OCI-LY3 (cell line): Measurements from ENCODE around the gene PRKACB.

Experiments
- H2AFZ ChIP-seq: fragments of 200-600, 300-600 bp; shearing (Covaris generic); 2 replicates; pipeline ENCODE4 v1.6.0; 2014; ENCODE audit warnings: antibody characterized with exemption, low read depth, low read length
- H3K27ac ChIP-seq: fragments of 200-600, 300-600 bp; sonication (generic); 2 replicates; pipeline ENCODE4 v1.5.1; 2014; ENCODE audit warnings: mild to moderate bottlenecking, low read length, moderate library complexity, mixed read lengths
- H3K27me3 ChIP-seq: fragments of 200-600, 300-600 bp; sonication (generic); 2 replicates; pipeline ENCODE4 v1.6.1; 2014; ENCODE audit warnings: low read depth, low read length, mixed read lengths
- H3K36me3 ChIP-seq: fragments of 200-600, 300-600 bp; sonication (generic); replicated peaks from 2 replicates; pipeline ENCODE3; 2014; ENCODE audit warnings: low read depth, low read length, mixed read lengths
- H3K4me1 ChIP-seq: fragments of 300-600, 200-600 bp; sonication (generic); 2 replicates; pipeline ENCODE4 v1.6.1; 2014; ENCODE audit warnings: low read length, mixed read lengths
- H3K4me2 ChIP-seq: fragments of 200-600, 300-600 bp; sonication (generic); 2 replicates; pipeline ENCODE4 v1.6.1; 2014; ENCODE audit warnings: low read length, mixed read lengths
- H3K4me3 ChIP-seq: fragments of 300-600, 200-600 bp; sonication (generic); 2 replicates; pipeline ENCODE4 v1.5.1; 2014; ENCODE audit warnings: antibody characterized with exemption, mild to moderate bottlenecking, low read length, moderate library complexity
- H3K79me2 ChIP-seq: fragments of 300-600, 200-600 bp; shearing (Covaris generic); 2 replicates; pipeline ENCODE4 v1.6.1; 2014; ENCODE audit warnings: mild to moderate bottlenecking, low read length, mixed read lengths
- H3K9ac ChIP-seq: fragments of 300-600, 200-600 bp; shearing (Covaris generic); 2 replicates; pipeline ENCODE4 v1.6.0; 2014; ENCODE audit warnings: mild to moderate bottlenecking, low read length, moderate library complexity
- H3K9me3 ChIP-seq: fragments of 200-600, 300-600 bp; shearing (Covaris generic); 2 replicates; pipeline ENCODE4 v1.6.1; 2014; ENCODE audit warnings: low read length, mixed read lengths; ENCODE audit not compliant: insufficient read depth
- H4K20me1 ChIP-seq: fragments of 200-600, 300-600 bp; sonication (generic); 2 replicates; pipeline ENCODE4 v1.6.1; 2016; ENCODE audit warnings: low read length, mixed read lengths; ENCODE audit not compliant: insufficient read depth
- CTCF ChIP-seq: fragments of 200-600, 300-600 bp; sonication (generic); IDR thresholded peaks from 2 replicates; pipeline ENCODE4 v1.5.1; 2014; ENCODE audit warnings: antibody characterized with exemption, low read length, low read depth
- EZH2phosphoT487 ChIP-seq: fragments of 200-600 bp; shearing (Covaris generic); IDR thresholded peaks from 2 replicates; pipeline ENCODE4 v1.6.1; 2018; ENCODE audit warnings: antibody characterized with exemption, mixed run types, low read depth

Gene PRKACB

GRCh38 chr1:84245563-84245962 is 101.5 kb downstream of the PRKACB start:
- H2AFZ ChIP-seq: no peak overlapping the region
- TF ChIP-seq EZH2phosphoT487 (no peak), CTCF (no peak)
- H3K4me1 ChIP-seq: peaks cover 9% of the 10 kb centered on the region
- H3K9me3 ChIP-seq: no peaks in the 10 kb centered on the region
- H3K36me3 ChIP-seq: no peaks in the 10 kb centered on the region
- H3K27ac ChIP-seq: no peak overlapping the region
- H3K4me3 ChIP-seq: no peak overlapping the region
- H4K20me1 ChIP-seq: no peaks in the 10 kb centered on the region
- H3K4me2 ChIP-seq: no peak overlapping the region
- no peak overlapping the region for H3K9ac ChIP-seq
- no peaks in the 10 kb centered on the region for H3K79me2 ChIP-seq
- H3K27me3 ChIP-seq: no peaks in the 10 kb centered on the region

- H4K20me1 ChIP-seq: no peaks in the 10 kb centered on the region
- H3K4me1 ChIP-seq: peaks cover 9% of the 10 kb centered on the region
- no peak overlapping the region for H3K9ac ChIP-seq
- H3K79me2 ChIP-seq: no peaks in the 10 kb centered on the region
- H2AFZ ChIP-seq: no peak overlapping the region
- TF ChIP-seq EZH2phosphoT487 (no peak), CTCF (no peak)
- H3K4me2 ChIP-seq: no peak overlapping the region
- no peak overlapping the region for H3K4me3 ChIP-seq
- H3K9me3 ChIP-seq: no peaks in the 10 kb centered on the region
- no peaks in the 10 kb centered on the region for H3K27me3 ChIP-seq
- H3K36me3 ChIP-seq: no peaks in the 10 kb centered on the region
- no peak overlapping the region for H3K27ac ChIP-seq
Observed at GRCh38 chr1:84246213-84246612, 102.1 kb downstream of the PRKACB start.

DNA sequence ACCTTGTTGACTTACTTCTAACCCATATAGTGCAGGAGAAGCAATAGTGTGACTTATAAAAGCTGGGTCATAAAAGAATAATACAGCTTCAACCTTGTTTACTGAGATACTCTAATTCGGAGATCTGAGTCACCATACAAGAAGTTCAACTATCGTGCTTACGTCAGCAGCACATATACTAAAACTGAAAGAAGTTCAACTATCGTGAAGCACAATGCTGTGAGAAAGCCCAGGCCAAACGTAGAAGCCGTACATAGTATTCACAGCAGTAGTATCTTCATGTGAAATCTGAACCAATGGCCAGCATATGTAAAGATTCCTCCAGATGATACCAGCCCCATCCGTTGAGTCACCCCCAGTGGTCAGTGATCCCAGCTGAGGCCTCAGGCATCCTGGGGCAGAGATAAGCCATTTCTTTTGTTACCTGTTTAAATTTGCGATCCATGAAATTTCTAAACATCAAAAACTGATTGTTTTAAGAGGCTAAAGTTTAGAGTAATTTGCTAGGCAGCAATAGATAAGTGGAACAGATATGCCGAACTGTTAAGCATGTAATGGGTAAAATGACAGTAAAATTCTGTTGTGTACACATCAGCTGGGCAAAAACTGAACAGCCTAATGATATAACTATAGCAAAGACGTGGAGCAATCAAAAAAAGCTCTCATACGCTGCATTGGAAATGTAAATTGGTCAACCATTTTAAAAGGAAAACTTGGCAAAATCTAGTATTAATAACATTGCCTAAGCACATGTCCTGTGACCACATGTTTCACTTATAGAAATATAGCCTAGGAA is 103.6 kb downstream of the PRKACB start:
- Histone ChIP-seq H3K79me2 (no peaks in the 10 kb centered on the region), H3K27me3 (no peaks in the 10 kb centered on the region), H3K27ac (no peak overlapping the region), H3K9me3 (no peaks in the 10 kb centered on the region), H3K36me3 (no peaks in the 10 kb centered on the region), H3K9ac (0 out of 2 replicates have a peak overlapping the region, but pooled peaks have one; percentile 22), H3K4me1 (peaks cover 9% of the 10 kb centered on the region), H4K20me1 (no peaks in the 10 kb centered on the region), H3K4me2 (peak overlapping the region; percentile 71), H3K4me3 (peak overlapping the region; percentile 55), H2AFZ (peak overlapping the region; percentile 90)
- no peak for TF ChIP-seq EZH2phosphoT487
- TF ChIP-seq CTCF: no peak

DNA sequence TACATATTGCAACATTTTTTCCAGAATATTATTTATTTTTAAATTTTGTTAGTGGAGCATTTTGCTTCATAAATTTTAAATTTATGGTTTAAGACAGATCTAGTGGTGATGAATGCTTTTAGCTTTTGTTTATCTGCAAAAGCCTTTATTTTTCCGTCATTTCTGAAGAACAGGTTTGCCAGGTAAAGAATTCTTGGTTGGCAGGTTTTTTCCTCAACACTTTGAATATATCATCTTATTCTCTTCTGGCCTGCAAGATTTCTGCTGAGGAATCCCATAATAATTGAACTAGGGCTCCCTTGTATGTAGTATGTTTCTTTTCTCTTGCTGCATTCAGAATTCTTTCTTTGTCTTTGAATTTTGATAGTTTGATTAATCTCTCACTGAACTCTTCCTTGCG is 106.6 kb downstream of the PRKACB start:
- H3K79me2 ChIP-seq: no peaks in the 10 kb centered on the region
- no peak overlapping the region for H3K4me3 ChIP-seq
- no peaks in the 10 kb centered on the region for H3K27me3 ChIP-seq
- no peak overlapping the region for H3K27ac ChIP-seq
- TF ChIP-seq EZH2phosphoT487 (no peak), CTCF (no peak)
- H3K9ac ChIP-seq: no peak overlapping the region
- peaks cover 9% of the 10 kb centered on the region for H3K4me1 ChIP-seq
- H3K36me3 ChIP-seq: no peaks in the 10 kb centered on the region
- no peak overlapping the region for H2AFZ ChIP-seq
- no peaks in the 10 kb centered on the region for H4K20me1 ChIP-seq
- H3K9me3 ChIP-seq: no peaks in the 10 kb centered on the region
- no peak overlapping the region for H3K4me2 ChIP-seq
